Stimulated activated CD4-positive, alpha-beta T cell treated with anti-CD3 and anti-CD28 coated beads, Interleukin-12 subunit alpha, Interleukin-12 subunit beta, amount 100 ng/mL, for 48 hours (primary cell): ENCODE measurements around the gene AMTN.
A peak's percentile ranks its signal among the peaks of the same experiment; 100 is the strongest.
"Not testable (repeated sequence)": the region's sequence is repeated elsewhere in the genome, so short reads cannot be mapped to it uniquely, and the experiment has no call there.

Experiments used
- DNase-seq, 3 donors: peaks; one replicate each; pipeline ENCODE4 v3.0.0-alpha.2; 2020; ENCODE audit warnings: low read depth in 2 of 3, low spot score in 1 of 3

The AMTN gene, protein sequence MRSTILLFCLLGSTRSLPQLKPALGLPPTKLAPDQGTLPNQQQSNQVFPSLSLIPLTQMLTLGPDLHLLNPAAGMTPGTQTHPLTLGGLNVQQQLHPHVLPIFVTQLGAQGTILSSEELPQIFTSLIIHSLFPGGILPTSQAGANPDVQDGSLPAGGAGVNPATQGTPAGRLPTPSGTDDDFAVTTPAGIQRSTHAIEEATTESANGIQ

GRCh38 chr4:70518269-70518668, at the start of gene AMTN:
AMTN (plus strand) TSS chr4:70518569; CDS start chr4:70518778, 209 bp downstream.
- no peak for DNase-seq

GRCh38 chr4:70471897-70472296, 46.5 kb upstream of the AMTN start, which contains the start of gene MUC7:
MUC7 (plus strand) TSS chr4:70472197; CDS start chr4:70474022, 1,825 bp downstream.
- DNase-seq, result no peak

- no peak for DNase-seq
These were observed 44.7 kb upstream of the AMTN start for GRCh38 chr4:70473679-70474078.

DNA sequence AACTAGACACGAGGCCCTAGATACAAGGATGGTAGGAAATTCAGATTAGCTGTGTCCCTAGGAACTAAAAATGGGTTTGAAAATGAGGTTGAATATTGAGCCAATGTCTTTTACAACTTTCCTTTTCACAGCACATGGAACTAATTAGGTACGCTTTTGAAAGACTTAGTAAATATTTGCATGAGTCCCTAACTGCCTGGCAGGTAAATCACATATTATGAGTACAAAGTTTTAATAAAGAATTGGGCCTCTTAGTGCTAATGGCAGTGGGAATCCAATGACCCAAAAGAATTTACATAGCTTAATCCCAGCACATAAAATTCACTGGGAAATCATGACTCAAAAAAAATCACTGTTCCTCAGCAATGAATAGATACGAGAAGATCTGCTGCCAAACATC, 29.6 kb upstream of the AMTN start:
- DNase-seq, result no peak

DNA sequence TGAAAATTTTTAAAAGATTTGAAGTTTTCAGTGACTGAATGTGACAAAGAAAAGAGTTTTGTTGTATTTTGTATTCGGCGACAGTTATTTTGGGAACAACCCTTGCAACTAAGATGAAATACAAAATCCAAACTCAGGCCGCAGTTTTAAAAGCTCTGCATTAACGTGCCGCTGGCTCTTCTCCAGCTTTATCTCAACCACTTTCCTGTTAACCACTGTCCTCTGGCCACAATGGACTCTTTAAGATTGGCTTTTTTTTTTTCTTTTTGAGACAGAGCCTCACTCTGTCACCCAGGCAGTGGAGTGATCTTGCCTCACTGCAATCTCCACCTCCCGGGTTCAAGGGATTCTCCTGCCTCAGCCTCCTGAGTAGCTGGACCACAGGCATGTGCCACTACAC, 22.1 kb upstream of the AMTN start:
- DNase-seq, result no peak

DNA sequence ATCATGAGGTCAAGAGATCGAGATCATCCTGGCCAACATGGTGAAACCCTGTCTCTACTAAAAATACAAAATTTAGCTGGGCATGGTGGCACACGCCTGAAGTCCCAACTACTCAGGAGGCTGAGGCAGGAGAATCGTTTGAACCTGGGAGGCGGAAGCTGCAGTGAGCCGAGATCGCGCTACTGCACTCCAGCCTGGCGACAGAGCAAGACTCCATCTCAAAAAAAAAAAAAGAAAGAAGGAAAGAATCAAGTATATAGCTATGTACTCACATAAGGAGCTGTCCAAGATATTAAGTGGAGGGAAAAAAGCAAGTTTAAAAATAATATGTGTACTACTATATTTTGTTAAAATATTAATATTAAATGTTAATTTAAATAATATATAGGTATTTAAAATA, 16.5 kb upstream of the AMTN start:
- not testable (repeated sequence) for DNase-seq

DNA sequence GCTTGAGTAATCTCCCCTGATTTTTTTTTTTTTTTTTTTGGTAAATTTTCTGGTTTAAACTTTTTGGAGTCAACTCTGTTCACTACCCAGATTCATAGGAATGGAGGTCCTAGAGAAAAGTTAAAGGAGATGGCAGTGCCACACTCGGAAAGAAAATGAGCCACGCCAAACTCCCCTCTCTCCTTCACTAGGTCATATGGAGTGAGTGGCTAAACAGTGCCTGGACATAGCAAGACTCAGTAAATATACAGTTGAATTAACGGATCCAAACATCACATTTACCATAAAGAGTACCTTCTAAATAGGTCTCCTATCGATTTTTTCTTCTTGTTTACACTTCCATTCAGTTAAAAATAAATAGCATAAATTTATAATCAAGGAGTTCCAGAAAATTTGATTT, 13.6 kb upstream of the AMTN start:
- no peak for DNase-seq

DNA sequence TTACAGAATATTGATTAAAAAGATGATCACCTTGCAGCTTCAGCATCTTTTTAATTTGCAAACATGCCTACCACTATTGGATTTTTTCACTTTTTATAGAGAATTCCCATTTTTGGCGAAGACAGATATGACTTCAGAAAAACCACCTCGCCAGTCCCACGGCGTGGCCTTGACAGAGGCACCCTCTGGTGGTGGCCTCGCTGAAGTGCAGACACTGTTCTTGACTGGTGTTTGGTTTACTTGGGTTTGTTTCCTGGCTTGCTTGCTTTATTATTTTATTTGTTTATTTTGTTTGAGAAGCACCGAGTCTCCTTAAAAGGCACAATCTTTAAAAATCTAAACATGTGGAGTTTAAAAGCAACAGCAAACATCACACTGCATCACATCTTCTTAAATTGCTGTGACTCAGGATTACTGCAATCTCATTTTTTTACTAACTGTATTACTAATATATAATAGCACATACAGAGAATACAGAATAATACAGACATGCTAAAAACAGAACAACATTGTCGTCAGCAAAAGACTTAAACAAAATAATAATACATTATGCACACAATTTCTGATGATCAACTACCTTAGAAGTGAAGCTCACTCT, 13.1 kb upstream of the AMTN start:
- DNase-seq, result peak; percentile 8 to 51 (median 39)

DNA sequence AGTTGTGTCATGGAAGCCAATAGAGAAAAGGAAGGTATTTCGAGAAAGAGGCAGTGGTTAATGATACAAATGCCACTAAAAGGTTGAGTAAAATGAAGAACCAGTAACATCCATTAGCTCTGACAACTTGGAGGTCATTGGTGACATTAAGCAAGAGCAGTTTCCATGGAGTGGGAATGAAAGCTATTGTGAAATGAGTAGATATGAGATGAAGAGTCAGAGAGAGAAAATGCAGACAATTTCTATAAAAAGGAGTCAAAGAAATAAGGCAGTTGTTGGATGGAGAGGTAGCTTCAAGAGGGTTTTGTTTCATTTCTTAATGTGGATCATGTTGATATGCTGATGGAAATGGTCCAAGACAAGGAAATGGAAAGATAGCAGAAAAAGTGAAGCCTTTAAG, 9.6 kb upstream of the AMTN start:
- no peak for DNase-seq

DNA sequence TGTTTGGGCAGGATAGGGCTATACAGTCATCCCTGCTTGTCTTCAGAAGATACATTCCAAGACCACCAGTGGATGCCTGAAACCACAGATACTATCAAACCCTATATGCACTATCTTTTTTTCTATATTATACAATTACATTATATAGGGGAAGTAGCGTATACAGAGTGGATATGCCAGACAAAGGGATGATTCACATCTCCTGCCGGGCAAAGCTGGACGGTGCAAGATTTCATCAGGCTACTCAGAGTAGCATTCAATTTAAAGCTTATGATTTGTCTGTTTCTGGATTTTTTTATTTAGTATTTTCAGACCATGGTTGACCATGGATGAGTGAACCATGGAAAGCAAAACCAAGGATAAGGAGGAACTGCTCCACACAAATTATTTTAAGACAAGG, 7.0 kb upstream of the AMTN start:
- DNase-seq, result no peak

GRCh38 chr4:70515367-70516250, 2.8 kb upstream of the AMTN start:
- DNase-seq, result no peak

GRCh38 chr4:70518716-70519115, 347 bp downstream of the AMTN start:
- no peak for DNase-seq

- DNase-seq, result no peak
These were observed 4.3 kb downstream of the AMTN start for GRCh38 chr4:70522626-70523025.

DNA sequence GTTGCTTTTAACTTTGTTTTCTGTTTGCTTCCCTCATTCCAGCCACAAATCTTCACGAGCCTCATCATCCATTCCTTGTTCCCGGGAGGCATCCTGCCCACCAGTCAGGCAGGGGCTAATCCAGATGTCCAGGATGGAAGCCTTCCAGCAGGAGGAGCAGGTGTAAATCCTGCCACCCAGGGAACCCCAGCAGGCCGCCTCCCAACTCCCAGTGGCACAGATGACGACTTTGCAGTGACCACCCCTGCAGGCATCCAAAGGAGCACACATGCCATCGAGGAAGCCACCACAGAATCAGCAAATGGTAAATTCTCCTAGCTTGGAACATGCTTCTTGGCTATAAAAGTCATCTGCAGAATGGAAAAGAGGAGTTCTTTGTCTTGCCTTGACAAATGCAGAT, 12.6 kb downstream of the AMTN start:
- DNase-seq, result no peak

DNA sequence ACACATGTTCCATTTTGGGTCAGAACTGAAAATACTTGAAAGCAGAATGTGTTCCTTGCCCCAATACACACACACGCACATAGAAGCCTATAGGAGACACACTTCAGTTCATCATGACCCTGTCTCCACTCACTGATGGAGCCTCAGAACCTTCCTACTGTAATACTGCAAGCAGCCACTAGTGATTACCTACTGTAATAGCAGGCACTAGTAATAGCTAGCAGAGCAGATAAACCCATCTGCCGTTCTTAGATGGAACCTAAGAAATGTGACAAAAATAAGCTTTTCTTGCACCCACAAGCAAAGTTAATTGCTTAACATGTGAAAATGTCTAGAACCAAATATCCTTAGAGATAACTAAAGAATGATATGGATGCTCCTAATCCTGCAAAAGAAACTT, 13.6 kb downstream of the AMTN start:
- DNase-seq, result no peak

DNA sequence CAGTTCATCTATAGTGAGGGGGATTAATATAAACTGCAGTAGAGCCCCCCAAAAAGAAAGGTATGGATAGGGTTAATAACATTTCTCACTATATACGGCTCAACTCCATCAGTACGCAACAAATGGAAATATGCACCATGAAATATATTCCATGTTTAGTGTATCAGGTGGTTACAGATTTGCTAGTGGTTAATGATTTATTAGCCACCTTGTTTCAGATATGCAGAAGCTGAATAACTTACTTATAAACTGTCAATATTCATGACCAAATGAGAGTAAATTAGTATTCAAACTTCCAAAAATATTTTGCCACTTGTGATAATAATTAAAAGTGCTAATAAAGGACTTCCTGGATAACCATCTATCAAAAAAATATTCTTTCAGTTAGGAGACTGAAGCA, 14.8 kb downstream of the AMTN start:
- no peak for DNase-seq

GRCh38 chr4:70533791-70534190, 15.4 kb downstream of the AMTN start:
- no peak for DNase-seq

DNA sequence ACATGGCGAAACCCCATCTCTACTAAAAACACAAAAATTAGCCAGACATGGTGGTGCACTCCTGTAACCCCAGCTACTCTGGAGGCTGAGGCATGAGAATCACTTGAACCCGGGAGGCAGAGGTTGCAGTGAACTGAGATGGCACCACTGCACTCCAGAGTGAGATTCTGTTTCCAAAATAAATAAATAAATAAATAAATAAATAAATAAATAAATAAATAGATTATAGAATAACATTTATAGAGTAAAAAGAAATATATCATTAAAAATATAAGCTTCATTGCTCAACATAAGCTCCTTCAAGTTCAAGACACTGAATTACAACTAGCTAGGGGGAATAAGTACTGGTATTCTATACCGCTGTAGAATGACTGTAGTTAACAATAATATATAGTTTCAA, 16.5 kb downstream of the AMTN start:
- not testable (repeated sequence) for DNase-seq

DNA sequence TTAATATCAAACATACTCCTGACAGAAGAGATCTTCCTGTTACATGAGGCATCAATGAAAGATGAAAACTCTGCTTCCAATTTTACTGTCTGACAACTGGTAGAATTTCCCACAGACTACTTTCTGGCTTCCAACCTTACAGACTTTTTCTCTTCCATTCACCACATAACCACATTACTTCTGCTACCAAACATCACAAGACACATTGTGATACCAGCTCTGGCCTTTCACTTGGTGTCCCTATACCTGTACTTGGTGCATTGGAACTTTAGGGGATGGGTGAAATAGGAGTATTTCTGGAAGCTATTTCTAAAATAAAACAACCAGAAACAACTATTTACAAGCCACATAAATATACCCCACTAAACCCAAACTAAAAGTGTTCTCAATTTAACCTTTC, 20.5 kb downstream of the AMTN start:
- no peak for DNase-seq

GRCh38 chr4:70544279-70544868, 26.0 kb downstream of the AMTN start:
- no peak for DNase-seq

GRCh38 chr4:70556856-70557255, 38.5 kb downstream of the AMTN start:
- no peak for DNase-seq
